ENCODE data around the gene MINPP1.

MINPP1 gene

DNA sequence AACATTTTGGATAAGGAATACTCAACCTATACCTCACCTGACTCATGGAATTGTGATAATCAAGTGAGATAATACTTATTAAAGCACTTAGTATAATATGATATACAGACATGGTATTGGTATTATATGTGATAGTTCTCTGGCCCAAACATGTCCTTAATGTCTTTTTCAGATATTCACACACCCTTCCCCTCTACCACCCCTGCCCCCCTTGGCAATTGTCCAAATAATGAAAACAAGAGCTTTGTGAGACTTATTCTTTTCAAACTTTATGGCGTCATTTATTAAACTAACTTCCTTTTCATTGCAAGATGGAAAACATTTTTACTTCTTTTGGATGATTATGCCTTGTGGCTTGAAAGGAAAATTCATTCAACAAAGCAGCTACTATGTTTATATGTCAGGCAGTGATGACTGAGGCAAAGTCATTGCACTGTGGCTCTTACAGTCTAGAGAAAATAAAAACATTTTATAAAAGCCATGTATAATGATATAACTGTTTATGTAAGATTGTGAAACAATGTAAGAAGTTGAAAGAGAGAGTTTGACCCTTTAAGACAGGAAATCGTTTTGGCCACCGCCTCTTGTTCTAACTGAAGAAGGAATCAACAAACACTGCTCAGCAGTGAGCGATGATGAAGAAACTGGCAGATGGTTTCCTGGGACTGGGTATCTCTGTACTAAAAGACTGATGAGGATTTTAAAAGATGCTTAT is 27.4 kb downstream of the MINPP1 start:
- H3K4me1 ChIP-seq (ENCODE audit: insufficient read depth, insufficient read length) = no peaks in the 10 kb centered on the region
- H3K4me3 ChIP-seq (ENCODE audit: insufficient read length, low read depth) = no peak overlapping the region
- H3K9me3 ChIP-seq (ENCODE audit: insufficient read depth, low read length) = peaks cover 15% of the 10 kb centered on the region
- H3K27me3 ChIP-seq (ENCODE audit: insufficient read depth, insufficient read length) = no peaks in the 10 kb centered on the region
- TF ChIP-seq ZNF274 (IDR thresholded peaks at IDR 0.05; ENCODE audit: low read depth, low read length) (no peak), SUZ12 (IDR thresholded peaks at IDR 0.05; ENCODE audit: extremely low read depth, insufficient read depth, insufficient read length) (no peak), YY1 (IDR thresholded peaks at IDR 0.05; ENCODE audit: insufficient read depth, insufficient read length) (no peak)
- no peak for DNase-seq (ENCODE audit: low read depth, low spot score)
- peaks cover 5% of the 10 kb centered on the region for H3K36me3 ChIP-seq (ENCODE audit: insufficient read depth, insufficient read length, low read length)
- H3K9ac ChIP-seq (ENCODE audit: insufficient read length, low read depth) = no peak overlapping the region

DNA sequence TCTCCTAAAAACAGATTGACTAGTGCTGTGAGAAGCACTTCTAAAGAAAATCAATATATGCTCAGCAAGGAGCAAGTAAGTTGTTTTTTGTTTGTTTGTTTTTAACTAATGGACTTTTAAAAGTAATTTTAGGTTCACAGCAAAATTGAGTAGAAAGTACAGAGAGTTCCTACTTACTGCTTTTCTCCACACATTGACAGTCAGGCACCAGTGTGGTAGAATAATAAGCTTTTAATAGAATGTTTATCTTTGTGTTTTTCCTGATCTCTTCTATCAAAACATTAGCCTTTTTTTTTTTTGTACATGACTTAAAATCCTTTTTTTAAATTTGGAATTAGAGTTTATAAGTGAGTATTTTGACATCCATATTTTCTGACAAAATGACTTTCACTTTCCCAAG is 28.0 kb downstream of the MINPP1 start:
- DNase-seq (ENCODE audit: low read depth, low spot score) = no peak
- TF ChIP-seq ZNF274 (IDR thresholded peaks at IDR 0.05; ENCODE audit: low read depth, low read length) = no peak
- TF ChIP-seq SUZ12 (IDR thresholded peaks at IDR 0.05; ENCODE audit: extremely low read depth, insufficient read depth, insufficient read length) = no peak
- TF ChIP-seq YY1 (IDR thresholded peaks at IDR 0.05; ENCODE audit: insufficient read depth, insufficient read length) = no peak

GRCh38 chr10:87534173-87534858 is 29.6 kb downstream of the MINPP1 start:
- H3K4me3 ChIP-seq (ENCODE audit: insufficient read length, low read depth) = no peak overlapping the region
- no peaks in the 10 kb centered on the region for H3K27me3 ChIP-seq (ENCODE audit: insufficient read depth, insufficient read length)
- H3K9me3 ChIP-seq (ENCODE audit: insufficient read depth, low read length) = peaks cover 15% of the 10 kb centered on the region
- H3K36me3 ChIP-seq (ENCODE audit: insufficient read depth, insufficient read length, low read length) = peaks cover 5% of the 10 kb centered on the region
- no peak for TF ChIP-seq YY1 (IDR thresholded peaks at IDR 0.05; ENCODE audit: insufficient read depth, insufficient read length)
- no peak for TF ChIP-seq ZNF274 (IDR thresholded peaks at IDR 0.05; ENCODE audit: low read depth, low read length)
- H3K4me1 ChIP-seq (ENCODE audit: insufficient read depth, insufficient read length) = no peaks in the 10 kb centered on the region
- H3K9ac ChIP-seq (ENCODE audit: insufficient read length, low read depth) = no peak overlapping the region
- no peak for DNase-seq (ENCODE audit: low read depth, low spot score)

More for the DNA sequence above, 28.0 kb downstream of the MINPP1 start:
- Histone ChIP-seq H3K4me3 (ENCODE audit: insufficient read length, low read depth) (no peak overlapping the region), H3K9me3 (ENCODE audit: insufficient read depth, low read length) (peaks cover 15% of the 10 kb centered on the region), H3K4me1 (ENCODE audit: insufficient read depth, insufficient read length) (no peaks in the 10 kb centered on the region), H3K9ac (ENCODE audit: insufficient read length, low read depth) (no peak overlapping the region), H3K27me3 (ENCODE audit: insufficient read depth, insufficient read length) (no peaks in the 10 kb centered on the region), H3K36me3 (ENCODE audit: insufficient read depth, insufficient read length, low read length) (peaks cover 5% of the 10 kb centered on the region)

GRCh38 chr10:87538092-87539015 is 33.7 kb downstream of the MINPP1 start:
- Histone ChIP-seq H3K36me3 (ENCODE audit: insufficient read depth, insufficient read length, low read length) (peaks cover 4% of the 10 kb centered on the region), H3K9ac (ENCODE audit: insufficient read length, low read depth) (no peak overlapping the region), H3K9me3 (ENCODE audit: insufficient read depth, low read length) (peaks cover 9% of the 10 kb centered on the region; the same call in 1 of the 2 replicates), H3K4me1 (ENCODE audit: insufficient read depth, insufficient read length) (no peaks in the 10 kb centered on the region), H3K27me3 (ENCODE audit: insufficient read depth, insufficient read length) (no peaks in the 10 kb centered on the region), H3K4me3 (ENCODE audit: insufficient read length, low read depth) (no peak overlapping the region)
- no peak for DNase-seq (ENCODE audit: low read depth, low spot score)
- TF ChIP-seq SUZ12 (IDR thresholded peaks at IDR 0.05; ENCODE audit: extremely low read depth, insufficient read depth, insufficient read length) (no peak), YY1 (IDR thresholded peaks at IDR 0.05; ENCODE audit: insufficient read depth, insufficient read length) (no peak), ZNF274 (IDR thresholded peaks at IDR 0.05; ENCODE audit: low read depth, low read length) (no peak)

DNA sequence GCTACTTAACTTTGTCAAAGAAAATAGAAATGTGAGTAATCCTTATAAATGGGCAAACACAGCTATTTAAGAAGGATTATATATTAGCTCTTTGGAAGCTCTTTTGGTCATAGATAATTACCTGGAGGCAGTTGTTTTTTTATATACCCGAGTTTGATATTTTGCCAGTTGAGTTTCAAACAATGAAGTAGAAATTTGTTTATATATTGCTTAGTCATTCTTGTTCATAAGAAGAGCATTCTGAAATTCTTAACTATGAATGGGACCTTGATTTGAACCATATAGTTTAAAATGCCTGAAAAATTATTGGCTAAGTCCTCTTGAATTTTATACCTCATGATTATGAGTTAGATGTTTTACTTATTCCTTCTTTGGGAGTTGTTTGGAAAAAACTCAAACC is 36.4 kb downstream of the MINPP1 start:
- H3K27me3 ChIP-seq (ENCODE audit: insufficient read depth, insufficient read length) = no peaks in the 10 kb centered on the region
- DNase-seq (ENCODE audit: low read depth, low spot score) = no peak
- TF ChIP-seq ZNF274 (IDR thresholded peaks at IDR 0.05; ENCODE audit: low read depth, low read length) (no peak), YY1 (IDR thresholded peaks at IDR 0.05; ENCODE audit: insufficient read depth, insufficient read length) (no peak), SUZ12 (IDR thresholded peaks at IDR 0.05; ENCODE audit: extremely low read depth, insufficient read depth, insufficient read length) (no peak)
- no peak overlapping the region for H3K9ac ChIP-seq (ENCODE audit: insufficient read length, low read depth)
- peaks cover 6% of the 10 kb centered on the region for H3K36me3 ChIP-seq (ENCODE audit: insufficient read depth, insufficient read length, low read length)
- no peak overlapping the region for H3K4me3 ChIP-seq (ENCODE audit: insufficient read length, low read depth)
- no peaks in the 10 kb centered on the region for H3K4me1 ChIP-seq (ENCODE audit: insufficient read depth, insufficient read length)
- H3K9me3 ChIP-seq (ENCODE audit: insufficient read depth, low read length) = peaks cover 9% of the 10 kb centered on the region; the same call in 1 of the 2 replicates

- TF ChIP-seq YY1 (IDR thresholded peaks at IDR 0.05; ENCODE audit: insufficient read depth, insufficient read length) (no peak), ZNF274 (IDR thresholded peaks at IDR 0.05; ENCODE audit: low read depth, low read length) (no peak)
- DNase-seq (ENCODE audit: low read depth, low spot score) = no peak
- Histone ChIP-seq H3K36me3 (ENCODE audit: insufficient read depth, insufficient read length, low read length) (peaks cover 14% of the 10 kb centered on the region), H3K9ac (ENCODE audit: insufficient read length, low read depth) (no peak overlapping the region), H3K4me1 (ENCODE audit: insufficient read depth, insufficient read length) (no peaks in the 10 kb centered on the region), H3K4me3 (ENCODE audit: insufficient read length, low read depth) (no peak overlapping the region), H3K9me3 (ENCODE audit: insufficient read depth, low read length) (peaks cover 9% of the 10 kb centered on the region; the same call in 1 of the 2 replicates), H3K27me3 (ENCODE audit: insufficient read depth, insufficient read length) (no peaks in the 10 kb centered on the region)
Measured at GRCh38 chr10:87544721-87545120, 40.0 kb downstream of the MINPP1 start.
